Gastroesophageal sphincter (tissue), 3 donors: ENCODE results near the gene PLCH1.

Experiments used
- POLR2A ChIP-seq, 2 donors: fragments of 450-650 bp; IDR thresholded peaks; one replicate each; pipeline ENCODE4 v1.6.1; 2017; ENCODE audit warnings: antibody characterized with exemption in 2 of 2, mild to moderate bottlenecking in 2 of 2, moderate library complexity in 1 of 2
- POLR2AphosphoS5 ChIP-seq: sonication (generic); formaldehyde crosslinking; IDR thresholded peaks from one replicate; pipeline ENCODE4 v1.6.1; 2017; ENCODE audit warnings: antibody characterized with exemption
- TF ChIP-seq, protein P1 (sequence below), 4 experiments: fragments of 200-600 bp in 2 of 4; fragments of 450-650 bp in 2 of 4; sonication (generic) in 1 of 4; IDR thresholded peaks; one replicate each; pipeline ENCODE4 v1.5.1; 2017 to 2019; ENCODE audit warnings: antibody characterized with exemption in 4 of 4, mild to moderate bottlenecking in 2 of 4, moderate library complexity in 2 of 4

DNA sequence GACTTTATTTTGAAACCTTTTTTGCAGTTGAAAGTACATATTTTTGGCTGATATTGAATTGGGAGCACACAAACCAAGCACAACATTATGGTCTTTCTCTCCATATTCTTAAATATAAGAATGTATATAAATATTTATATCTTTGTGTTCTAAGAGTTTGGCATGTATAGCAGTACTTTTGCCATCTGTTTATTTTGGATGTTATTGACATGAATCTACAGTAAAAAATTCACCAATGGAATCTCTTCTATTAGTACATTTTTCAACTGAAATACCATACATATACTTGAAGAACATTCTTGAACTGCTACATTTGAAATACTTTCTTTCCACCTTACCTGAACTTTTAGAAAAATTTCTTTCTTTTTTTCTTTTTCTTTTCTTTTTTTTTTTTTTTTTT lies 342.2 kb downstream of the PLCH1 start:
- TF ChIP-seq, protein P1, sequence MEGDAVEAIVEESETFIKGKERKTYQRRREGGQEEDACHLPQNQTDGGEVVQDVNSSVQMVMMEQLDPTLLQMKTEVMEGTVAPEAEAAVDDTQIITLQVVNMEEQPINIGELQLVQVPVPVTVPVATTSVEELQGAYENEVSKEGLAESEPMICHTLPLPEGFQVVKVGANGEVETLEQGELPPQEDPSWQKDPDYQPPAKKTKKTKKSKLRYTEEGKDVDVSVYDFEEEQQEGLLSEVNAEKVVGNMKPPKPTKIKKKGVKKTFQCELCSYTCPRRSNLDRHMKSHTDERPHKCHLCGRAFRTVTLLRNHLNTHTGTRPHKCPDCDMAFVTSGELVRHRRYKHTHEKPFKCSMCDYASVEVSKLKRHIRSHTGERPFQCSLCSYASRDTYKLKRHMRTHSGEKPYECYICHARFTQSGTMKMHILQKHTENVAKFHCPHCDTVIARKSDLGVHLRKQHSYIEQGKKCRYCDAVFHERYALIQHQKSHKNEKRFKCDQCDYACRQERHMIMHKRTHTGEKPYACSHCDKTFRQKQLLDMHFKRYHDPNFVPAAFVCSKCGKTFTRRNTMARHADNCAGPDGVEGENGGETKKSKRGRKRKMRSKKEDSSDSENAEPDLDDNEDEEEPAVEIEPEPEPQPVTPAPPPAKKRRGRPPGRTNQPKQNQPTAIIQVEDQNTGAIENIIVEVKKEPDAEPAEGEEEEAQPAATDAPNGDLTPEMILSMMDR (IDR thresholded peaks at IDR 0.05) = no peak
- no peak for TF ChIP-seq POLR2AphosphoS5
- TF ChIP-seq POLR2A (IDR thresholded peaks at IDR 0.05) = no peak
